ENCODE data around the gene HMCN2.

HMCN2 gene

DNA sequence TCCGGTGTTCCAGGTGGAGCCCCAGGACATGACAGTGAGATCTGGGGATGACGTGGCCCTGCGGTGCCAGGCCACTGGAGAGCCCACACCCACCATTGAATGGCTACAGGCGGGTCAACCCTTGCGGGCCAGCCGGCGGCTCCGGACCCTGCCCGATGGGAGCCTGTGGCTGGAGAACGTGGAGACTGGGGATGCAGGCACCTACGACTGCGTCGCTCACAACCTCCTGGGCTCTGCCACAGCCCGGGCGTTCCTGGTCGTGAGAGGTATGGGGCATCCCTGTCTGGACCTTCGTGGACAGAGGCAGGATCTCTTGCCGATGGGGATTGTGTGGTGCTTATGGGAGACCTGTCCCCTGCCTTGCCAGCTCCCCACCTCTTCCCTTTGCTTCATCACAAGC lies 153.2 kb downstream of the HMCN2 start:
- DNase-seq = no peak
- no peak overlapping the region for H3K23ac ChIP-seq (ENCODE audit: low read length in 2 of 2)
- H2BK12ac ChIP-seq (ENCODE audit: low read length in 2 of 2) = no peak overlapping the region
- H4K91ac ChIP-seq (ENCODE audit: low read length) = no peak overlapping the region
- no peak overlapping the region for H3K27ac ChIP-seq (ENCODE audit: low read length, poor library complexity, severe bottlenecking)
- H3K9ac ChIP-seq (ENCODE audit: low read length) = no peak overlapping the region
- no peak overlapping the region for H2BK5ac ChIP-seq (ENCODE audit: low read depth, low read length, poor library complexity, severe bottlenecking)
- peaks cover 24% of the 10 kb centered on the region for H3K4me1 ChIP-seq (ENCODE audit: control insufficient read depth, insufficient read depth, low read depth, low read length)
- H3K4me2 ChIP-seq (ENCODE audit: low read length, poor library complexity, severe bottlenecking) = no peak overlapping the region
- no peak overlapping the region for H3K4ac ChIP-seq (ENCODE audit: low read depth in 1 of 2, low read length in 2 of 2)
- H3K14ac ChIP-seq (ENCODE audit: low read length in 2 of 2) = no peak overlapping the region
- H2AK5ac ChIP-seq (ENCODE audit: low read length, severe bottlenecking) = peak overlapping the region; percentile 9
- H3K4me3 ChIP-seq (ENCODE audit: insufficient read depth in 1 of 2, low read depth in 1 of 2, low read length in 2 of 2) = no peak overlapping the region
- H3K18ac ChIP-seq (ENCODE audit: low read depth in 1 of 2, low read length in 2 of 2) = no peak overlapping the region
- H2AFZ ChIP-seq (ENCODE audit: low read depth, low read length) = no peak overlapping the region
- H3K79me1 ChIP-seq (replicated peaks; ENCODE audit: low read length, poor library complexity, severe bottlenecking) = no peaks in the 10 kb centered on the region
- no peak overlapping the region for H4K8ac ChIP-seq (ENCODE audit: low read length)
- H2BK120ac ChIP-seq (ENCODE audit: low read depth, low read length) = no peak overlapping the region
- peaks cover 0 to 56% of the 10 kb centered on the region in 2 experiments for H3K27me3 ChIP-seq (ENCODE audit: control insufficient read depth in 1 of 2, insufficient read depth in 1 of 2, low read length in 2 of 2)
- no peaks in the 10 kb centered on the region for H3K9me3 ChIP-seq (ENCODE audit: control insufficient read depth, low read length)
- 95% methylated on average over 17 of the region's 18 CpGs for WGBS
- H2BK15ac ChIP-seq (ENCODE audit: low read depth, poor library complexity, severe bottlenecking) = no peak overlapping the region
- no peaks in the 10 kb centered on the region for H3K36me3 ChIP-seq (ENCODE audit: control insufficient read depth in 1 of 2, insufficient read depth in 2 of 2, low read depth in 1 of 2, low read length in 2 of 2)

GRCh38 chr9:130419521-130420035 lies 154.0 kb downstream of the HMCN2 start:
- H3K23ac ChIP-seq (ENCODE audit: low read length in 2 of 2) = no peak overlapping the region
- no peak overlapping the region for H4K91ac ChIP-seq (ENCODE audit: low read length)
- no peaks in the 10 kb centered on the region for H3K36me3 ChIP-seq (ENCODE audit: control insufficient read depth in 1 of 2, insufficient read depth in 2 of 2, low read depth in 1 of 2, low read length in 2 of 2)
- DNase-seq = no peak
- H2BK12ac ChIP-seq (ENCODE audit: low read length in 2 of 2) = no peak overlapping the region
- no peak overlapping the region for H3K4me3 ChIP-seq (ENCODE audit: insufficient read depth in 1 of 2, low read depth in 1 of 2, low read length in 2 of 2)
- H4K8ac ChIP-seq (ENCODE audit: low read length) = no peak overlapping the region
- H3K4me2 ChIP-seq (ENCODE audit: low read length, poor library complexity, severe bottlenecking) = no peak overlapping the region
- 94% methylated on average over 8 of the region's 8 CpGs for WGBS
- no peak overlapping the region for H2AK5ac ChIP-seq (ENCODE audit: low read length, severe bottlenecking)
- no peak overlapping the region for H3K14ac ChIP-seq (ENCODE audit: low read length in 2 of 2)
- H2BK120ac ChIP-seq (ENCODE audit: low read depth, low read length) = no peak overlapping the region
- no peak overlapping the region for H2BK5ac ChIP-seq (ENCODE audit: low read depth, low read length, poor library complexity, severe bottlenecking)
- H3K18ac ChIP-seq (ENCODE audit: low read depth in 1 of 2, low read length in 2 of 2) = no peak overlapping the region
- H2BK15ac ChIP-seq (ENCODE audit: low read depth, poor library complexity, severe bottlenecking) = no peak overlapping the region
- no peak overlapping the region for H3K9ac ChIP-seq (ENCODE audit: low read length)
- H3K27me3 ChIP-seq (ENCODE audit: control insufficient read depth in 1 of 2, insufficient read depth in 1 of 2, low read length in 2 of 2) = peaks cover 0 to 51% of the 10 kb centered on the region in 2 experiments
- H3K79me1 ChIP-seq (replicated peaks; ENCODE audit: low read length, poor library complexity, severe bottlenecking) = no peaks in the 10 kb centered on the region
- H3K4me1 ChIP-seq (ENCODE audit: control insufficient read depth, insufficient read depth, low read depth, low read length) = peaks cover 24% of the 10 kb centered on the region
- no peaks in the 10 kb centered on the region for H3K9me3 ChIP-seq (ENCODE audit: control insufficient read depth, low read length)
- no peak overlapping the region for H3K4ac ChIP-seq (ENCODE audit: low read depth in 1 of 2, low read length in 2 of 2)
- no peak overlapping the region for H3K27ac ChIP-seq (ENCODE audit: low read length, poor library complexity, severe bottlenecking)
- no peak overlapping the region for H2AFZ ChIP-seq (ENCODE audit: low read depth, low read length)

DNA sequence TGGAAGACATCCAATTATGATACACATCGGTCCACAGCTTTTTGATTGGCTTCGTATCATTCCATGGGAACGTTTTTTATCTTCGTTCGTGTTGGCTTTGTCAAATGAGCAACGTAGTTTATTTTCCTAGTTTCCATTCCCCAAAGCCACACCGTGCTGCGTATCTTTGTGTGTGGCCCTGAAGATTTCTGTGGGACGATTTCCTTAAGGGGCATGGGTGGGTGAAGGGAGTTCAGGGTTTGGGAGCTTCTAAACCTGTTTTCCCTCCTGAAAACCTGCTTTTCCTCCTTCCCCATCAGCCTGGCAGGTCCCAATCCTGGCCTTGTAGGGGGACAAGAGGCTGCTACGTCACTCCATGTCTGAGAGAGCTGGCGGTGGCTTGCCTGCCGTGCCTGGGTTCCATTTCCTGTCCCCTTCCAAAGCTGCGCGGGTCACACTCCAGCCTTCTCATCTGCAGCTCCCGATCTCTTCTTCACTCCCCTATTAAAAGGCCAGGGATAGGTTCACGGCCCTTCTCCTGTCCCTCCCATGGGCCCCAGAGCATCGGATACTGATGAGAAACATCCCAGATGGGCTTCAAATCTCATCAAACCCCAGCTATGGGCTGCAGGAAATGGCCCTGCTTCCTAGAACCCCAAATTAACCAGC lies 155.7 kb downstream of the HMCN2 start:
- 43% methylated on average over 14 of the region's 17 CpGs for WGBS
- H3K9me3 ChIP-seq (ENCODE audit: control insufficient read depth, low read length) = no peaks in the 10 kb centered on the region
- H3K36me3 ChIP-seq (ENCODE audit: control insufficient read depth in 1 of 2, insufficient read depth in 2 of 2, low read depth in 1 of 2, low read length in 2 of 2) = no peaks in the 10 kb centered on the region
- H3K4ac ChIP-seq (ENCODE audit: low read depth in 1 of 2, low read length in 2 of 2) = no peak overlapping the region
- no peaks in the 10 kb centered on the region for H3K79me1 ChIP-seq (replicated peaks; ENCODE audit: low read length, poor library complexity, severe bottlenecking)
- H3K27me3 ChIP-seq (ENCODE audit: control insufficient read depth in 1 of 2, insufficient read depth in 1 of 2, low read length in 2 of 2) = peaks cover 0 to 58% of the 10 kb centered on the region in 2 experiments
- H4K8ac ChIP-seq (ENCODE audit: low read length) = peak overlapping the region; percentile 95
- H2AFZ ChIP-seq (ENCODE audit: low read depth, low read length) = peak overlapping the region; percentile 29
- H3K18ac ChIP-seq (ENCODE audit: low read depth in 1 of 2, low read length in 2 of 2) = peak overlapping the region; percentile 59 to 75
- H3K4me2 ChIP-seq (ENCODE audit: low read length, poor library complexity, severe bottlenecking) = no peak overlapping the region
- H2BK15ac ChIP-seq (ENCODE audit: low read depth, poor library complexity, severe bottlenecking) = peak overlapping the region; percentile 15
- no peak overlapping the region for H2BK120ac ChIP-seq (ENCODE audit: low read depth, low read length)
- peak overlapping the region; percentile 85 for H2AK5ac ChIP-seq (ENCODE audit: low read length, severe bottlenecking)
- H3K4me3 ChIP-seq (ENCODE audit: insufficient read depth in 1 of 2, low read depth in 1 of 2, low read length in 2 of 2) = no peak overlapping the region
- H3K4me1 ChIP-seq (ENCODE audit: control insufficient read depth, insufficient read depth, low read depth, low read length) = peaks cover 32% of the 10 kb centered on the region
- H2BK5ac ChIP-seq (ENCODE audit: low read depth, low read length, poor library complexity, severe bottlenecking) = peak overlapping the region; percentile 49
- H3K23ac ChIP-seq (ENCODE audit: low read length in 2 of 2) = no peak overlapping the region
- no peak for DNase-seq
- peak overlapping the region; percentile 91 for H4K91ac ChIP-seq (ENCODE audit: low read length)
- H3K14ac ChIP-seq (ENCODE audit: low read length in 2 of 2) = peak overlapping the region in 1 of 2 experiments; percentile 37
- H3K27ac ChIP-seq (ENCODE audit: low read length, poor library complexity, severe bottlenecking) = peak overlapping the region; percentile 89
- peak overlapping the region; percentile 3 to 88 for H2BK12ac ChIP-seq (ENCODE audit: low read length in 2 of 2)
- no peak overlapping the region for H3K9ac ChIP-seq (ENCODE audit: low read length)

DNA sequence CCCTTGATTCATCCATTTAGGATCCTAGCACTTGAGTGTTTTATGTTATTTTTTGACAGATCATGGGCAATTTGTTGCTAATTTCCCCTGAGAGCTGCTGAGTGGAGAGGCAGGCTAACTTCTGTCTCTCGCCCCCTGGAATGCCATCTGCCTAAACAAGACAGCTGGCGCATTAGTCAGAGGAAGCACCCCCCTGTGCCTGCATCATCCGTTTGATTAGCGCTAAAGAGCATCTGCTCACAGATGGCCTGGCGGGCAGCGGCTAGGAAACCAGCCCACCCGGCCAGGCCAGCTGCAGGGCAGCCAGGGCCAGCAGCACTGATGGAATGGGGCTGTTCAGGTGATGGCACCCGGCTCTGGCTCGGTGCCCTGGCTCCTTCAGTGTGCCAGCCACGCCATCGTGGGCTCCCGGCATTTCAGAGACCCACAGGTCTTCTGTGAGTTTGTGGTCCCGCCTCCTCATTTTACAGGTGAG lies 156.3 kb downstream of the HMCN2 start:
- H2BK5ac ChIP-seq (ENCODE audit: low read depth, low read length, poor library complexity, severe bottlenecking) = peak overlapping the region; percentile 9
- no peak overlapping the region for H2BK12ac ChIP-seq (ENCODE audit: low read length in 2 of 2)
- H3K4me1 ChIP-seq (ENCODE audit: control insufficient read depth, insufficient read depth, low read depth, low read length) = peaks cover 37% of the 10 kb centered on the region
- H3K9me3 ChIP-seq (ENCODE audit: control insufficient read depth, low read length) = no peaks in the 10 kb centered on the region
- WGBS = 23% methylated on average over 13 of the region's 13 CpGs
- no peak overlapping the region for H2AFZ ChIP-seq (ENCODE audit: low read depth, low read length)
- no peak overlapping the region for H2BK120ac ChIP-seq (ENCODE audit: low read depth, low read length)
- peak overlapping the region; percentile 85 for H2AK5ac ChIP-seq (ENCODE audit: low read length, severe bottlenecking)
- H3K4ac ChIP-seq (ENCODE audit: low read depth in 1 of 2, low read length in 2 of 2) = no peak overlapping the region
- peak; percentile 90 for DNase-seq
- peak overlapping the region in 1 of 2 experiments; percentile 41 for H3K18ac ChIP-seq (ENCODE audit: low read depth in 1 of 2, low read length in 2 of 2)
- no peaks in the 10 kb centered on the region for H3K36me3 ChIP-seq (ENCODE audit: control insufficient read depth in 1 of 2, insufficient read depth in 2 of 2, low read depth in 1 of 2, low read length in 2 of 2)
- no peak overlapping the region for H4K91ac ChIP-seq (ENCODE audit: low read length)
- no peak overlapping the region for H3K14ac ChIP-seq (ENCODE audit: low read length in 2 of 2)
- H3K4me3 ChIP-seq (ENCODE audit: insufficient read depth in 1 of 2, low read depth in 1 of 2, low read length in 2 of 2) = no peak overlapping the region
- peaks cover 0 to 58% of the 10 kb centered on the region in 2 experiments for H3K27me3 ChIP-seq (ENCODE audit: control insufficient read depth in 1 of 2, insufficient read depth in 1 of 2, low read length in 2 of 2)
- peak overlapping the region; percentile 11 for H3K4me2 ChIP-seq (ENCODE audit: low read length, poor library complexity, severe bottlenecking)
- no peak overlapping the region for H3K23ac ChIP-seq (ENCODE audit: low read length in 2 of 2)
- no peak overlapping the region for H4K8ac ChIP-seq (ENCODE audit: low read length)
- no peak overlapping the region for H3K9ac ChIP-seq (ENCODE audit: low read length)
- no peaks in the 10 kb centered on the region for H3K79me1 ChIP-seq (replicated peaks; ENCODE audit: low read length, poor library complexity, severe bottlenecking)
- H2BK15ac ChIP-seq (ENCODE audit: low read depth, poor library complexity, severe bottlenecking) = peak overlapping the region; percentile 60
- H3K27ac ChIP-seq (ENCODE audit: low read length, poor library complexity, severe bottlenecking) = peak overlapping the region; percentile 89

All from mesenchymal stem cell (in vitro differentiated cells and primary cell).